GM21360 (cell line): ENCODE measurements around the gene MYOM3.

Experiments
- ATAC-seq: cut with Tn5 transposase; IDR thresholded peaks from one replicate; pipeline ENCODE4 v1.9.1; 2021; ENCODE audit warnings: mild to moderate bottlenecking, moderate library complexity; ENCODE audit not compliant: unreplicated experiment

The MYOM3 gene

DNA sequence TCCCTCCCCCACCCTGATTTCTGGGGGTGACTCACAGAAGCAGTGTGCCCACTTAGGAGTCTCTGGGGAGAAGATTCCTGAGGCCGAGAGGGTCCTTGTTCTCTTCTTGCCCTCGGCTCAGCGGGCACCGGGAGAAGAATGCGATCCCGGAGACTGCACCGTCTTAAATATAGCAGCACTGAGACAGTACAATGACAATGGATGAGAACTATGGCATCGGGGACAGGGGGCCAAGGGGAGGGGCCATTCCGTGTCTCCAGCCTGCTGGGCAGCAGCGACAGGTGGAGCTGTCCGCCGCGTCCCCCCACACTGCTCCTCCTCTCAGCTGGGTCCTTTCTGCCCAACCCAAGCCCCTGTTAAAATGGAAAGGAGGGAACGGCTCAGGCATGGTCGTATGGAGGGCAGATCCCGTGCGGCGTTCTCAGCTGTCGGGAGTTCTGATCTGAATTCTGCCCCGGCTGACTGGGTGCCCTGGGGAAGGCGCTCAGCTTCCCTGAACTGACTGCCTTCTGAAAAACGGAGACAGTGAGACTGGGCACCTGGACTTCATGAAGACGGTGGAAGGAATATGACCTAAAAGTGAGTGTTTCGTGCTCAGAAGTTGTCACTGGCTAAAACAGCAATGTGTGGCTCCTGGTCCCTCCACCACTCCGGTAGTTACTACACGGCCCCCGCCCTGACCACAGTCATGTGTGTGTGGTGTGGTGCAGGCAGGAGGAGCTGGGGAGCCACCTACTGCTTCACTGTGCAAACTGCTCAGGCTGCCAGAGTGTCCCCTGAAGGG, at the start of gene MYOM3:
Gene MYOM3 (minus strand): TSS at position 140 of the 784 bp plus-strand sequence. CDS start 3,499 bp downstream, outside the sequence.
- ATAC-seq = no peak

DNA sequence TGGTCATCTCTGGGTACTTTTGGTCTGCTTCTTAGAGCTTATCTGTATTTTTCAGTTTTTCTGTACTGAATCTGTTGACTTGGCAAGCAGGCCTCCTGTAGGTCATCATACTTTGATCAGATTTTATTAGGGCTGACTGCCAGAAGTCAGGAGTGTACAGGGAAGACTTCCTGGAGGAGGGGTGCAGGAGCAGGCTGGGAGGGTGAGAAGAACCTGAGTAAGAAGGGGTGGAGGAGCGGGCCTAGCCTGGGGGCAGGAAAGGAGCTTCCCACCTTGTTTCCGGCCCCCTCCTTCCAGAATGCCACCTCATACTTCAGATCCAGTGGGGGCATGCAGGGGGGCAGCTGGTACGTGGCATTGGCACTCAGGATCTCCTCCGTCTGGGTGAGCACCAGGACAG, 49.3 kb upstream of the MYOM3 start:
- no peak for ATAC-seq

DNA sequence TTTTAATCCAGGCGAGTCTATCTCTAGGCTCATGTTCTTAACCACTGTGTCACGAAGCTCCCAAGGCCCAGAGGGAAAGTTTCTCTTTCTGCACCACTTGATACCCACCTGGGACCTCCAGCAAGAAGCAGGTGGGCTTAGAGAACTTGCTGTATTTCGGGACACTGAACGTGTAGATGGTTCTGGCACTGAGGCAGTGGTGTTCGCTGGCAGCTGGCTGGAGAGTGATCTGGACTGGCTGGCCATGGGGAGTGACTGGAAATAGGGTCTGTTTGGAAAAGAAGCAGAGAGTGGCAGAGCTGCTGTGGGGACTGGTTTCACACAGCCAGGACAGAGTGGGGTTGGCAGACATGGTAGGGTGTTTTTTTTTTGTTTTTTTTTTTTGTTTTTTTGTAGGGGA, 47.4 kb upstream of the MYOM3 start:
- ATAC-seq = no peak

DNA sequence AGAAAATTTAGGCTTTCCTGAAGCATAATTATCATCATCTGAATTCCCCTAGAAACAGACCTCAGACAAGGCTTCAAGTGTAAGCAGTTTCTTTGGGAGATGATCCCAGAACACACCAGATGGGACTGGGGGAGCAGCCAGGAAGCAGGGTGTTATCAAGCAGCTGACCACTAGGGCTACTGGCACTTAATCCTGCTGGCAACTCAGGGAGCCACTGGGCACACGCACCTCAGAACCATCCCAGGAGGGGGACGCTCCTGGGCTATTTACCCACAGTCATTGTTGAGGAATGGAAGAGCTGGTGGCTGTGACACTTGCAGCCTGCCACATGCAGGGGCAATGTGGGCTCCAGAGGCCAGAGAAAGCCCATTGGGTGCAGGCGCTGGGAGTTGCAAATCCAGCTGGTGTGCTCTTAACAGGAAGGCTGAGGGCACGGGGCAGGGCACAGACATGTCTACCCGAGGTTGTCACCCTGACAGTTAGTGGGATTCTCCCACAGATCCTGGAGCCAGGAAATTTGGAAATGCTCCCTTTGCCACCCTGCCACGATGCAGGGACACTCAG, 46.1 kb upstream of the MYOM3 start:
- no peak for ATAC-seq

DNA sequence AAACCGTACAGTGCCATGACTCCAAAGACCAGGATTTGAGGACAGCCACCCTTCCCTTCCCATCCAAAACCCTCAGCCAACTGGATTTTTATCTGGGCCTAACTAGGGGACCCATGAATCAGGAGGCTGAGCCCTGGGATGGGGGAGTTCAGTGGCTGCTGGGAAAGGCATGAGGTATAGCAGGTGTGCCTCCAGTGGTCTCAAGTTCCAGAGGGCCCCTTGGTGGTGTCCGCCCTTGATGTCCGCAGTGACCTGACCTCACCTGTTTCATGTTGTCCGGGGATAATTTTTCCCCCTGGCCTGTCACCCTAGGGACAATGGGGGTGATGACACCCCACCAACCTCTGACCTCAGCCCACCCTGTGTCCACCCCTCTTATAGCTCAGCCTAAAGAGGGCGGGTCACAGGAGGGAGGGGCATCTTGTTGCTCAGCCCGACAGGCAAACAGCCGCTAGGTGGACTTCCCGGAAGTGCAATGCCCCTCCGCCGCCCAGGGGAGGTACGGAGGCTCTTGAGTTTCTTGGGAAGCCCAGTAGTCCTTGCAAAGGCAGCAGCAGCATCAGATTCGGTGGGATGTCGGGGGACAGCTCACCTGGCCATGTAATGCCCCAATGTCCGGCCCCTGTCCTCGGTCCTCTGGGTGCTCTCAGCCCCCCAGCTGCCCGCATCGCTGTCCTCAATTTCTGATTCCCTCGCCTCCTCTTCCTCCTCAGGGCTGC, 44.8 kb upstream of the MYOM3 start:
- ATAC-seq = no peak

DNA sequence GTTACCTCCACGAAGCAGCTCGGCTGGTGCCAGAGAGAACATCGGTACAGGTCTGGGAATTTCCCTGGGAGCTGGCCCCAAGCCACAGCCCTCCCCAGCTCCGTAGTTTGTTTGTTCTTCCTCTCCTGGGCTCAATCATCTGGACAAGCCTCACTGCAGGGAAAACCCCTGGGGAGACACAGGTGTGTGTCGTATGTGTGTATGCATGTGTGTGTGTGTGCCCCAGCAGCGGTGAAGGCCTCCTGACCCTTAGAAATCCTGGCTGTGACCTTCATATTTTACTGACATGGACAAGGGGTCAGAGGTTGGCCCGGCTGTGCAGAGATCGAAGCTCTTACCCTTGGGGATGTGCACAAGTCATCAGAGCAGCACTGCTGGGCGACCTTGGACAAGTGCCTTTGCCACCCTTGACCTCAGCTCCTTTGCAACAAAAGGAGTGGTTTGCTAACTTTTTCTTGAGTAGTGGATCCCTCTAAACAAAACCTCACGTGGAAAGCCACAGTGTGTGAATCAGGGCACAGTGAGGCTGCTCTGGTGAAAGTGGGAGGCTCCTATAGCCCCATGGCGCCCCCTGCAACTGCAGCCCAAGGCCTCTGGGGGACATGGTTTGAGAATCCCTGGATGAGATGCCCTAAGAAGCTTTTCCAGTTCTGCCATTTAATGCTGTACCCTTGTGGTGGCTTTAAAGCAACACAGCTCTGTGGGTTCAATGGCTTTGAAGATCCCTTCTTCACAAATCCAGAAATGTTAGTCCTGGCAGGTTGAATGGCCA, 43.3 kb upstream of the MYOM3 start:
- ATAC-seq = no peak

DNA sequence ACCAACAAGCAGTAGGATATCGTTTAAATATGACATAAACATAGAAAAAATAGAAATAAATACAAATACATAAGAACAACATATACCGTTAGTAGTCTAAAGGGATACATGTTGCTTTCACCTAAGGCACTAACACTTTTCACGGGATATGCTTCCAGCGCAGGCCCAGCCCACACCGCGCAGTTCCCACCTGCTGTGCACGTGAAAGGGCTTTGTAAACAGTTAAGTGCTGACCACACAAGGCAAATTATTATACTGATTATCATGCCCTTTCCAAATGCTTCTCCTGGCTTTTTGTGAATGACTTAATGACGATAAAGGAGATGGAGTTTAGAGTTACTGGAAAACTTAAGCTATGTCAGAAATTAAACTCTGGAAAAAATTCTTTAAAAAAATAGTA, 42.3 kb upstream of the MYOM3 start:
- no peak for ATAC-seq

DNA sequence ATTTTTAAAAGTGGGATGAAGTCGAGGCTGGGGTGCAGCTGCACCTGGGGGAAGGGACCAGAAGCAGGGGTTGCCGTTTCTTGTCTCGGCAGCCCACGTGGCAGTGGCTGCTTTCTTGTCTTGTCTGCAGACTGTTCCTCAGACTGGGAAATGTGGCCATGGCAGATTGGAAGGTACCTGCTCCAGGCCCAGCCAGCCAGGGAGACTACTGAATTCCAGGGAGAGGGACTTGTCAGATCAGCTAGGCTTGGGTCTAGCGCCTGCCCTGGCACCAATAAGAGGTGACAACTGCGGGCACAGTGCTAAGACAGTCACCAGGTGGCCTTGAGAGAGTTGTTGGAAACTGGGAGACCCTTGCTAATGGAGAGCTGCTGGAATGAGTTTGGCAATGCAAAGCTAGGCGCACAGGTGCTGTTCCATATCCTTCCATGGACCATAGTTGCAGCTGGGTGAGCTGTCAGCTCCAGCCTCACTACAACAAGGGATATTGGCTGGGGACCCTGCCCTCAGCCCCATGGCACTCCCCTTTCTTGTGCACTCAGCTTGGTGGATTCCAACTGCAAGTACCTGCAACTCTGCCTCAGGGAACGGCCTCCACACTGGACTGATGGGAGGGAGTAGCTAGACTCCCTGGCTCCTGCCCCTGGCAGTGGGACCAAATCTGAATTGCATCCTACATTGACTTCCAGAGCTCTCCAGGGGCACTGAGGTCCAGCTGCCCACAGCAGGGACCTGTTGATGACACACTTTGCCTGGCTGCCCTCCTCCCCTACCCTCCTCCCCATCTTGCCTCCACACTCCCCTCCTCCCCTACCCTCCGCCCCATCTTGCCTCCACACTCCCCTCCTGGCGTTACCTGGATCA, 40.9 kb upstream of the MYOM3 start:
- no peak for ATAC-seq

DNA sequence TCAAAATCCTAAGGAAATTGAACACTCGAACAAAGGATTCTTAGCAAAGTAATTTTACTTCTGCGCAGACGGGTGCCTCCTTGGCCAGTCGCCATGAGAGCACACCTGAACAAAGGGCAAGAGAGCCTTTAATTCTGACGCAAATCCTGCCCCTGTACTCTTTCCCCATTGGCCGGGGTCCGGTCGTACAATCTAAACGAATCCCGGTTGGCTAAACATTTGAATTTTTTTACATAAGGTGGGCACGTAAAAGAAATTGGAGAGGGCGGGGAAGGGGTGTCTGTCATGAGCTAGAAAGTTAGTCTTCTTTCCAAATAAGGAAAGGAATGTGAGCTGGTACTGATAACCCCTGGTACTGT, 39.2 kb upstream of the MYOM3 start:
- no peak for ATAC-seq

DNA sequence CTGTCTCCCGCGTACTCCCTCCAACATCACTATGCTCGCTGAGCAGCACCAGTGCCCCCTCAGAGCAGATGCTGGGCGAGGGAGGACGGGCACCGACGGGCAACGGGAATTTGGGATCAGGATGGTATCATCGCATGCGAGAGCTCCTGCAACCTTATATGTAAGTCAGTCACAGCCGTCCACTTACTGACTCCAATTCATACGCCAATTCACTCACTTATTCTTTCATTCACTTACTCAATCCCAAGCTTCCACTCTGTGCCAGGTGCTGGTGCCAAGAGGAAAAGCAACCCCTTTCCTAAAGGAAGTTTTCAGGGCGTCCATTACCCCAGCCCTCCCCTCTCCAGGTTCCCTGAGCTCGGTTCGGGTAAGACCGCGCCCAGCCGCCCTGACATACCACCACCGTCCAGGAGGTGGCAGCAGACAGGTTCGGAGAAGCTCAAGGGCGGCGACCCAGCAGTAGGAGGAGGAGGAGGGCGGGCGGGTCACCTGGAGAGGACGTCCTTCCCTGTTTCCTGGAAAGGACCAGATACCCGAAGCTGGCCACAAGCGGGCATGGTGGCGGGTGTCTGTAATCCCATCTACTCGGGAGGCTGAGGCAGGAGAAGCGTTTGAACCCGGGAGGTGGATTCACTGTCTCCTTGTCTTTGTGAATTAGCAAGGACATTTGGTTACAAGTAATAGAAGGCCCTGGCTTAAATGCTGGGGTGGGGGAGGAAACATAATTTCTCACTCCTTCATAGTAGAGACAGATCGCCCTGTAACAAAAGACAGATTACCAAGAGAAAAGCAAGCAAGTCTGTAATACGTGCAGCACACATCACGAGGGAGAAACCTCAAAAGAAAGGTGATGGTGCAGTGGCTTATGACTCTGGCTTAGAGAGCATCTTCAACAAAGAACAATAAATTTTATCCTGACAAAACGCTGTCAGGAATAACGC, 38.6 kb upstream of the MYOM3 start:
- ATAC-seq = peak; percentile 68

DNA sequence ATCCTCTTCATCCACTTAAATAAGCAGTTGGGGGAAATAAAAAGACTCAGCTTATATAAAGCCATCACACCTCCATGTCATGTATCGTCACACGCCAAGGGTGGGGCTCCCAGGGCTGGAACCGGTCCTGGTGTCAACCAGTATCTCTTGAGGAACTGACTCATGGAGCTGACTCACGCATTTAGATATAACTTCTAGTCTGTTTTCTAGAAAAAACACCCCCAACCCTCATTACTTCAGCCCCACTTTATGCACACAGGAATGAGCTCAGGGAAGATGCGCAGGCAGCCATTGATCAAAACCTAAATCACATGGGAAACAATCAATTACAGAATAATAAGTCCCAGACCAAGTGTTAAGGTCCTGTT, 37.9 kb upstream of the MYOM3 start:
- ATAC-seq = no peak

DNA sequence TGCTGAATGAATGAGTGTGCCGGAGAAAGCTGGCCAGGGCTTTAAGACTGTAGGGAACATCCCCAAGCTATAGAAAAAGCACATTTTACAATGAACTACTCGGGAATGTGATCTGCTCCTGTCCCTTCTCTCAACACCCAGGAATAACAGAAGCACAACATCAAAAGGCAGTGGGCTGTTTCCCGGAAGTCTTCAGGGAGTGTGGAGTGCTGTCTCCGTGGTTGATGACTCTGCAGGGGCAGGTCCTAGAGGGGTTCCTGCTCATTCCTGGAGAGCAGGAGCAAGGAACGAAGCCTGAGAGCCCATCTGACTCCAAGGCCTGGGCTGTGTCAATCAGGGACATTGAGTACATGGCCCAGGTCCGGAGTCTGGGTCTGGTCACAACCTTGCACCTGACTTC, 35.9 kb upstream of the MYOM3 start:
- no peak for ATAC-seq

DNA sequence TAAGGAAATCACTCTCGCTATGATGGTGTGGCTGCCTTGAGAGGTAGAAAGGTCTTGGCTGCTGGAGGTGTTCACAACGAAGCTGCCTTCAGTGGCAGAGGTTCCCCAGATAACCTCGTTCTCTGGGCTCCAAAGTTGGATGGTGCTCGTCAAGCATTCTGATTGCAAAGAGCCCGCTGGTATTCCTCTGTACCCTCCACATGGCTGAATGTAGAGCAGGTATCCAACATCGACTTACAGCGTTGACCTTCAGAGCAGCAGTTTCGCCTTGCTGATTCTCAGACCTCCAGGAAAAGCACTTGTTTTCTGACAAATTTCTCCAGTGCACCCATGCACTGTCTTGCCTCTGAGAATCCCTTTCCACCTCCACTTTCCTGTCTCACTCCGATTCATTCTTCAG, 35.3 kb upstream of the MYOM3 start:
- no peak for ATAC-seq

DNA sequence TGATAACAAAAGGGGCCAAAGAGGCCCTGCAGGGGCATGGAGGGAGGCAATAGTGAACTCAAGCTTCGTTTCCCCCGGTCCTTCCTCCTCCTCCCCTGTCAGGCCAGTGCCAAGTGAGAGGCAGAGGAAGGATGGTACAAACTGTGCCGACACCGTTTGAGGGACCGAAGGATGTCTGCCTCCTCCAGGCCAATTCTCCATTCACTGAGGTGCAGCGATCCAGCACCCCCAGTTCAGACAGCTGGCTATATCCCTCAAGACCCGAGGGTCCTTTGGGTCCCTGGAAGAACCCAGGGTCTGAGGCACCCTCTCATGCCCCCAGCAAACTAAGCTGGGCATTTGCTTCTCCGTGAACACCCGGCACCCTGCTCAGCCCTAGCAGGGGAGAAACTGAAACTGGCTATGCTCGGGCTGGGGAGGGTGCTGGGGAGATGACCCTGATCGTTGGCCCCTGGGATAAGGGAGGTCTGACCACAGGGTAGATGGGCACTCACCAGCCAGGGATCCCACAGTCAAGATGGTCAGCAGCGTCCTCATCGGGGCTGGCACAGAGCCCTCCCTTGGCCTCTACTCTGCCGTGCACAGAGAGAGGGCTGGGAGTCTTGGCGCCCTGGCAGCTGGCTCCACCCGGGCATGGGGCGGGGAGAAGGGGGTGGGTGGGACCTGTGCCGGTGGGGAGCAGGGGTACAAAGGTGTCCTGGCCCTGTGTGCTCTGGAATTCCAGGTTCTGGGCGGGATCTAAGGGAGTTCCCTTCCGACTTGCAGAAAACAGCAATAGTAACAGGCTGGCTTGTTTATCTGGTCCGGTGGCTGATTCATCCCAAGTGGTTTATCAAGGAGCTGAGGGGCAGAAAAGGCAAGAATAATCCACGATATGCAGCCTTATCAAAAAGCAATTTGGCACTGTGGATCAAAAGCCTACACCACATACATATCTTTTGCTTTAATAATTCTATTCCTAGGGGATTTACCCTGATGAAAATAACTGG, 30.9 kb upstream of the MYOM3 start, which contains the start of gene IL22RA1:
Gene IL22RA1 (minus strand): TSS at position 595 of the 989 bp plus-strand sequence. CDS start 58 bp downstream, at position 537.
- no peak for ATAC-seq

DNA sequence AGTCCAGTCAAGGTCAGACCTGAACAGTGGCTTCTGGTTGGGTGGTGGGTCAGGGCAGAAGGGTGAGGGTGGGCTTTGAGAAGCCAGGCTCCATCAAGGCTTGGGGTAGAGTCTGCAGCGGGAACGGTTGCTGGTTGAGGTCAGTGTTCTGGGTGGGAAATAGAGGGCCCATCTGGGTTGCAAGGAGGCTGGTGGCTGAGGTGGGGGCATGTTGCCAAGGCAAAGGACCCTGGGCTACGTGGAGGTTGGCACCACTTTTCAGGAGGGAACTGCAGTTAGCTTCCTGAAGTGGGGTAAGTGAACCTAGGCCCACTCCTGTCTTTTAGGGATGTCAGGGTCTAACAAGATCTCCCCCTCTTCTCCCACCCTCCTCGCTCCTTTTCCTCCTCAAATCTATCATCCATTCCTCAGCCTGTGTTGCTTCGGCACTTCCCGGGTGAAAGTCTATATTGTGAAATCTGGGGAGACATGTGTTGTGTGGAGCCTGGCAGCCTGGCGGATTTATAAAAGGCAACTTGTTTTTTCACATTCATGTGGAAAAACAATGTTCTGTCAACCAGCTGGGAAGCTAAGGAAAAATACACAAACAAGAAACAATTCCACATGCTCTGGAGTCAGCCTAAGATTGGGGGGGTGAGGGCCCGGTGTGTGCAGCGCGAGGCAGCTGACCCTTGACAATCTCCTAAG, 29.5 kb upstream of the MYOM3 start:
- no peak for ATAC-seq

DNA sequence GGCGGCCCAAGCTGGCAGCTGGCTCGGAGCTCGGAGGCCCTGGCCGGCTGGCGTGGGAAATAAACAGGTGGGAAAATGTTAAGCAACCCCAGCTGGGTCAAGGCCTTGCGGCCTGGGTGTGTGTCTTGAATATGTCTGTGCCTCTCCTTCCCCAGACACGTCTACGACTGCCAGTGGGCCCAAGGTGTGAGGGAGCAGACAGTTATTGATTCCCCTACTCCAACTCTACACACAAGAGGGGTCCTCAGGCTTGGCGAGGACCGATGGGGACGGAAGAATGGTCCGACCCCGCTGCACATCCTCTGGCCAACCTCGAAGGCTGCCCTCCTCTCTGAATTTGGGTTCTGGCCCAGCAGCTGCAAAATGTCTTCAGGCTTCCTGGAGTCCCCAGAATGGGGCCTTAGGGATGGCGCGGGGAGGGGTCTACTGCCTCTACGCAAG, 28.8 kb upstream of the MYOM3 start:
- no peak for ATAC-seq

DNA sequence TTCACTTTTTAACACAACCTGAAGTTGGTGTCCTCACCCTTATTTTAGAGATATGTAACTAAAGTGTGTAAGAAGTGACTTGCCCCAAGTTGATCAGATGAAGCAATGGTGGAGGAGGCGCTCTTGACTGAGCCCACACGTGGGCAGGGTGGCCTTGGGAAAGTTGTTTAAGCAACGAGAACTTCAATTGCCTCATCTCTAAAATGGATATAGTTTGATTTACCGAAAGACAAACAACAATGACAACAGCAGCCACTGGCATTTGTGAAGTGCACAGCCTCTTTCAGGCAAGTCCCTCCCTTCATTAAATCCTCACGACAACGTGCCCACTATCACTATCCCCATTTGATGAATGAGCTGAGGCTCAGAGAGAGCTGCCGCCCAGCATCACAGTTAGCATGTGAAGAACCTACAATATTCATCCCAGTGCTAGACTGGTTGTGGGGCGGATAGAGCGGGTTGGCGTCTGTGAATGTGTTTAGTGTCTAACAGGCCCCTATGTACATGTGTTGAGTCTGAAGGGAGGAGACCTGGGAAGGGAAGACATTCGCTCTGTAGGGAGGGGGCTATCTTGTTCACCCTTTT, 28.0 kb upstream of the MYOM3 start:
- ATAC-seq = no peak
